Fibroblast of lung (primary cell): ENCODE measurements around the gene TMEM43. TPM values are rescaled to one million over a fixed set of nuclear protein-coding genes. Genes with fewer than 3 reads are reported as not detected.

Experiments
- DNase-seq, 2 donors: peaks; one replicate each; pipeline versions ENCODE4 v3.0.0 to v3.0.0-alpha.2; 2010; ENCODE audit warnings: low read depth in 2 of 2
- H2AFZ ChIP-seq: 2 replicates; pipeline ENCODE4 v1.5.1; 2012; ENCODE audit warnings: low read length, control low read depth, inconsistent platforms
- H3K27ac ChIP-seq: 2 replicates; pipeline ENCODE4 v1.5.1; 2011; ENCODE audit warnings: low read length, control low read depth; ENCODE audit not compliant: insufficient read depth
- H3K27me3 ChIP-seq: 2 replicates; pipeline ENCODE4 v1.5.1; 2011; ENCODE audit warnings: mild to moderate bottlenecking, low read length; ENCODE audit not compliant: control insufficient read depth, insufficient read depth
- H3K36me3 ChIP-seq: 2 replicates; pipeline ENCODE4 v1.5.1; 2011; ENCODE audit warnings: low read length; ENCODE audit not compliant: control insufficient read depth, insufficient read depth
- H3K4me1 ChIP-seq: 2 replicates; pipeline ENCODE4 v1.5.1; 2011; ENCODE audit warnings: low read length; ENCODE audit not compliant: control insufficient read depth, insufficient read depth; ENCODE audit errors: extremely low read depth
- H3K4me2 ChIP-seq: 2 replicates; pipeline ENCODE4 v1.5.1; 2011; ENCODE audit warnings: low read length, control low read depth; ENCODE audit not compliant: insufficient read depth; ENCODE audit errors: extremely low read depth
- H3K4me3 ChIP-seq, 4 experiments: fragments of 200-600 bp in 1 of 4; sonication (generic) in 1 of 4; replicated peaks in 1 of 4; 2 replicates each; pipeline ENCODE4 v1.5.1; 2011 to 2016; ENCODE audit warnings: low read length in 4 of 4, low read depth in 3 of 4, mild to moderate bottlenecking in 3 of 4, control low read depth in 2 of 4, inconsistent platforms in 1 of 4, mixed read lengths in 1 of 4; ENCODE audit not compliant: insufficient read depth in 1 of 4; ENCODE audit errors: control extremely low read depth in 1 of 4
- H3K79me2 ChIP-seq: 2 replicates; pipeline ENCODE4 v1.5.1; 2012; ENCODE audit warnings: mild to moderate bottlenecking, low read length, inconsistent platforms; ENCODE audit not compliant: control insufficient read depth, insufficient read depth
- H3K9ac ChIP-seq: 2 replicates; pipeline ENCODE4 v1.5.1; 2011; ENCODE audit warnings: mild to moderate bottlenecking, low read length, control low read depth; ENCODE audit not compliant: insufficient read depth
- H3K9me3 ChIP-seq: 2 replicates; pipeline ENCODE4 v1.5.1; 2012; ENCODE audit warnings: low read depth, low read length; ENCODE audit not compliant: control insufficient read depth, insufficient read depth
- H4K20me1 ChIP-seq: 2 replicates; pipeline ENCODE4 v1.5.1; 2011; ENCODE audit warnings: low read length; ENCODE audit not compliant: control insufficient read depth, insufficient read depth; ENCODE audit errors: extremely low read depth
- CTCF ChIP-seq, 2 donors: IDR thresholded peaks in 1 of 2; conservative IDR thresholded peaks in 1 of 2; 1 replicate in 1 of 2; 2 replicates in 1 of 2; pipeline ENCODE4 v1.5.1; 2011 to 2012; ENCODE audit warnings: low read length in 2 of 2, control low read depth in 1 of 2, inconsistent platforms in 1 of 2, low read depth in 1 of 2, mild to moderate bottlenecking in 1 of 2
- EZH2 ChIP-seq: IDR thresholded peaks from 2 replicates; pipeline ENCODE4 v1.5.1; 2012; ENCODE audit warnings: low read length, control low read depth, mild to moderate bottlenecking; ENCODE audit errors: missing control alignments
- polyA plus RNA-seq, 2 donors: library from polyadenylated mRNA; depleted of rRNA in 1 of 2; stranded (reverse) in 1 of 2; unstranded in 1 of 2; fragments of >200 nt; gene quantifications; 2 replicates each; pipeline ENCODE4 v1.2.1, GENCODE V29; 2011 to 2012; ENCODE audit warnings: missing spikeins in 1 of 2
- total RNA-seq: library from RNA; depleted of rRNA; stranded (reverse); fragments of >200 nt; gene quantifications from 2 replicates; pipeline ENCODE4 v1.2.1, GENCODE V29; 2014

TMEM43 gene
- total and polyA plus RNA-seq, 2 donors (not counting 1 experiment from before 2014, with no cell fraction given): 114 to 180 TPM

- H3K4me2 ChIP-seq: no peak overlapping the region
- no peaks in the 10 kb centered on the region for H4K20me1 ChIP-seq
- H3K79me2 ChIP-seq: no peaks in the 10 kb centered on the region
- DNase-seq: no peak
- no peak for TF ChIP-seq EZH2
- no peaks in the 10 kb centered on the region for H3K4me1 ChIP-seq
- no peak overlapping the region for H3K27ac ChIP-seq
- H3K9me3 ChIP-seq: no peaks in the 10 kb centered on the region
- peaks cover 34% of the 10 kb centered on the region for H3K36me3 ChIP-seq
- H2AFZ ChIP-seq: no peak overlapping the region
- no peaks in the 10 kb centered on the region for H3K27me3 ChIP-seq
- H3K4me3 ChIP-seq: no peak overlapping the region
- H3K9ac ChIP-seq: no peak overlapping the region
Observed at GRCh38 chr3:14154276-14154675, 29.4 kb downstream of the TMEM43 start.

- H3K4me1 ChIP-seq: no peaks in the 10 kb centered on the region
- H3K36me3 ChIP-seq: peaks cover 34% of the 10 kb centered on the region
Observed at GRCh38 chr3:14154895-14155440, 30.1 kb downstream of the TMEM43 start.

GRCh38 chr3:14156201-14156600 is 31.3 kb downstream of the TMEM43 start:
- no peak for DNase-seq
- Histone ChIP-seq H2AFZ (no peak overlapping the region), H3K4me3 (no peak overlapping the region), H3K79me2 (no peaks in the 10 kb centered on the region), H3K36me3 (peaks cover 36% of the 10 kb centered on the region), H3K9ac (no peak overlapping the region), H3K27ac (no peak overlapping the region), H3K9me3 (no peaks in the 10 kb centered on the region), H3K4me2 (no peak overlapping the region), H4K20me1 (no peaks in the 10 kb centered on the region), H3K27me3 (no peaks in the 10 kb centered on the region), H3K4me1 (no peaks in the 10 kb centered on the region)
- no peak for TF ChIP-seq EZH2
- no peak for TF ChIP-seq CTCF (conservative IDR thresholded peaks at IDR 0.05 in 1 of 2, IDR thresholded peaks at IDR 0.05 in 1 of 2; ENCODE audit: low read depth in 1 of 2, low read length in 2 of 2)

More at GRCh38 chr3:14154895-14155440, 30.1 kb downstream of the TMEM43 start:
- Histone ChIP-seq H3K79me2 (no peaks in the 10 kb centered on the region), H3K27ac (no peak overlapping the region), H3K9ac (no peak overlapping the region), H3K27me3 (no peaks in the 10 kb centered on the region), H2AFZ (no peak overlapping the region), H3K4me2 (no peak overlapping the region), H3K9me3 (no peaks in the 10 kb centered on the region), H3K4me3 (no peak overlapping the region), H4K20me1 (no peaks in the 10 kb centered on the region)
- no peak for DNase-seq
- TF ChIP-seq EZH2 (no peak), CTCF (conservative IDR thresholded peaks at IDR 0.05 in 1 of 2, IDR thresholded peaks at IDR 0.05 in 1 of 2; ENCODE audit: low read depth in 1 of 2, low read length in 2 of 2) (no peak)
